Stimulated activated CD8-positive, alpha-beta memory T cell treated with anti-CD3 and anti-CD28 coated beads, Interleukin-15, amount 100 ng/mL, for 1 hour (primary cell): ENCODE results near the gene DNAH10.

Experiments
- DNase-seq: peaks from one replicate; pipeline ENCODE4 v3.0.0-alpha.2; 2020; ENCODE audit warnings: low read depth

Gene DNAH10

DNA sequence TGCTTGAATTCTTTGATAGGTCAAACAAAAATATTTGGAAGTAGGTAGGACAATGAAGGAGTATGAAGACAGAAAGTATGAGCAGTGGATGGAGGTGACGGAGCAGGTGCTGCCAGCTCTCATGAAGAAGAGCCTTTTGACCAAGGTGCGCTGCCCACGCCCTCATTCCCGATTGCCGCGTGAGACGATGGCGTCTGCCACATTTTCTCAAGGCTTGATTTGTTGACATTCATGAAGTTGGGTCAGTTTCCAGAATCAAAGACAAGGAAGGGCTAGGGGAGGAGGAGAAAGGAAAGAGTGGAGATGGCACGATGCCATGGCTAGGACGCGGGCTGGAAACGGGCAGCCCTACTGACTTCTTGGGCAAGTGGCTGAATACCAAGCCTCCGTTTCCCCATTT lies 37.1 kb downstream of the DNAH10 start:
- no peak for DNase-seq

GRCh38 chr12:123801573-123802178 lies 39.6 kb downstream of the DNAH10 start:
- no peak for DNase-seq

DNA sequence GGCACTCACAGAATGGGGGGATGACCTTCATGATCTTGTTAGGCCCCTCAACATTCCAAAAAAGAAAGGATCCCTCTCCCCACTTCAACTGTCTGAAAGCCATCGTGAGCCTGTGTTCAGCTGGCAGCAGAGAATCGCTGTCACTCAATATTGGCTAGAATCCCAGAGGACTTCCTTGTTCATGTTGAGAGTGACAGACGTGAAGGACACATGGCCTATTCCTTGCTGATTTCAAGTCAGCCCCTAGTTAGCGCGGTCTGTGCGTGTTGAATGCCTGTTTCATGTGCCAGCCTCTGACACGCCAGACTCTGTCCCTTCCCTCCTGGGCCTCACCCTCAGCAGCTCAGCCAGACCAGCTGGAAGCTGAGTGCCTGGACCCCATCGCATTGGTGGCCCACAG lies 43.1 kb downstream of the DNAH10 start:
- DNase-seq = no peak

DNA sequence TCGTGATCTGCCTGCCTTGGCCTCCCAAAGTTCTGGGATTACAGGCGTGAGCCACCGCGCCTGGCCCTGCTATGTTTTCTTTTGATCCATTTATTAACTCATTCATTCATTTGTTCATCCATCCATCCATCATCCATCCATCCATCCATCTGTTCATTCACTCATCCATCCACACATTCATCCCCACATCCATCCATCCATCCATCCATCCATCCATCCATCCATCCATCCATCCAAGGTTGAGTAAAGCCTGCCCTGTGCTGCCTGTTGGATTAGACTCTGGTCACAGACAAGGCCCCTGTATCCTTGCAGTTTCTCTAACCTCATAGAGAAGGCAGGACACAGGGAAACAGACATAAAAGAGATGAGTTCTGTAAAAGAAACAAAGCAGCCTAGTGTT lies 44.9 kb downstream of the DNAH10 start:
- DNase-seq = no peak

GRCh38 chr12:123807670-123808069 lies 45.6 kb downstream of the DNAH10 start:
- no peak for DNase-seq

DNA sequence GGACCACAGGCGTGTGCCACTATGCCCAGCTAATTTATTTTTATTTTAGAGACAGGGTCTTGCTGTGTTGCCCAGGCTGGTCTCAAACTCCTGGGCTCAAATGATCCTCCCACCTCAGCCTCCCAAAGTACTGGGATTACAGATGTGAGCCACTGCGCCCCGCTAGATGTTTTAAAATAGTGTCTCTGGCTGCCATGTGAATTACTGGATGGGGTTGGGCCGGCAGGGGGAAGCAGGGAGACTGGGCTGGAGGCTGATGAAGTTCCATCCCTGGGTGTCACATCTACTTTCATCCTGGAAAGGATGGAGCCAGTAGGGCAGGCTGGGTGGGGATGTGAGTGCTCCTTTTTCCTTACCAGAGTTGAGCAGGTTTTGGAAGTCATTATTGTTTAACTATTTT lies 46.1 kb downstream of the DNAH10 start:
- no peak for DNase-seq

DNA sequence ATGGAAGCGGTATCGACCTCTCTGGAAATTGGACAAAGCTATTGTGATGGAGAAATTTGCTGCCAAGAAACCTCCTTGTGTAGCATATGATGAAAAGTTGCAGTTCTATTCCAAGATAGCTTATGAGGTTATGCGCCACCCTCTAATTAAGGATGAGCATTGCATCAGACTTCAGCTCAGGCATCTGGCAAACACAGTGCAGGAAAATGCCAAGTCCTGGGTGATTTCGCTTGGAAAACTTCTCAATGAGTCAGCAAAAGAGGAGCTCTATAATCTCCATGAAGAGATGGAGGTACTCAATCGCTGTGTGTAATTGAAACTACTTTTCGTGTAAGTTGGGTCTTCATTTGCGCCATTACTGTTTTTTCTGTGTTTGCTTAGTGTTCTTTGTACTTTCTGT lies 51.2 kb downstream of the DNAH10 start:
- no peak for DNase-seq

GRCh38 chr12:123815968-123816367 lies 53.9 kb downstream of the DNAH10 start:
- no peak for DNase-seq

DNA sequence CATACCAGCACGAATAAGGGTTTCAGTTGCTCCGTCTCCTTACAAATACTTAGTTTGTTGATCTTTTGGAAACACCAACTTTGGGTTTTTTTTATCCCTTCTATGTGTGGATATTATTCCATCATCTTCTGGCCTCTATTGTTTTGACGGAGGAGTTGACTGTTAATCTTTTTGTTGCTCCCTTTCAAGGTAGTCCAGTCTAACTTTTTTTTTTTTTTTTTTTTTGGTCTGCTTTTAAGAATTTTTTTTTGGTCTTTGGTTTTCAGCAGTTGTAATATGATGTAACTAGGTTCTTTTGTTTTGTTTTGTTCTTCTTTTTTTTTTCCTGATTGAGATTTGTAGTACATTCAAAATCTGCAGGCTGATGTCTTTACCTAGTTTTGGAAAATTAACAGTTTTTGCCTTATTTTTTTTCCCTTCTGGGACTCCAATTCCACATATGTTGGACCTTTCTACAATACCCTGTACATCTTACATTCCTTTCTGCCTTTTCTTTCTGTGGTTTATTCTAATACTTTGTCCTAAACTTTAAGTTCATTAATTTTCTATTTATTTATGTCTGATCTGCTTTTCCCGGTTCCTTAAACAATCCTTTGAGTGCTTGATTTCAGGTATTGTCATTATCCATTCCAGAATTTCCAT lies 54.9 kb downstream of the DNAH10 start:
- DNase-seq = no peak

DNA sequence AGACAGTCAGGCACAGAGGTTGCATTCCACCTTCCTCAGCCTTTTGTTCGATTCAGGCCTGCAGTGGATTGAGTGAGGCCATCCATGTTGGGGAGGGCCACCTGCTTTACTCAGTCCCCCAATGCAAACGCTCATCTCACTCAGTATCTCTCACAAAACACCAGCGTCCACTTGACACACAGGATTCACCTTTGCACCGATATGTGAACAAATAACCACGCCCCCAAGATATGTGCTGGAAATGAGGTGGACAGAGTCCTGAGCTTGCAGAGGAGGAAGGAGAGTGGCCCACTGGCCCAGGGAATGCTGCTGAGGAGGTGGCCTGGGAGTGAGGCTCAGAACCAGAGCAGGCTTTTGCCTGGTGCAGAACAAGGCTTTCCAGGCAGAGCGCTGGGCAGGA lies 60.7 kb downstream of the DNAH10 start:
- DNase-seq = no peak

- no peak for DNase-seq
These were observed 66.0 kb downstream of the DNAH10 start for GRCh38 chr12:123828120-123828519.

DNA sequence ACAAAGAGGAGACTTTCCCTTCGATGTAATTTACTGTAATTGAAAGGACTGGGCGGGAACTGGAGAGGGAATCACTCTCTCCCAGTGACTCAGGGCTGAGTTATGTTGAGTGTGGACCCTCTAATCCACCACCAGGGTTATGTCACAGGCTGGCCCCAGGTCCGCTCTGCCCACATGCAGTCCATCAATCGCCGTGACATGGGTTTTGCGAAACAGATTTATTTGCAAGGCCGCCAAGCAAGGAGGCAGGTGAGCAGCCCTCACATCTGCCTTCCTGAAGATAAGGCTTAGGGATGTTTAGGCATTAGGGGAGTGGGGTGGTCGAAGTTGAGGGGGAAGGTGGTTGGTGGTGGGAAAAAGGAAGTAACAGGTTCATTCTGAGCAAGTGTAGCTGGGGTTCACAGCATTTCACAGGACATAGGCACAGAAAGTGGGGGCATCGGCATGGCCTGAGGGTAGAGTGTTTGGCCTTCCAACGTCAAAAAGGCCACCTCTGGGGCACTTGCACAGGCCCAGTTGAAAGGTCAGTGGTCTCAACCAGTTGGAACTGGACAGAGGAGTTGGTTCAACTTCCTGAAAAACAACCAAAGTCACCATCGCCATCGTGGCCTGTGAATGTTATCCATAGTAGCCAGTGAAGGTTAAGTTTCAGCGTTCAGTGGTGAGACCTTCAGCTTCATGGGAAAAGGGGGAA lies 66.9 kb downstream of the DNAH10 start:
- no peak for DNase-seq

DNA sequence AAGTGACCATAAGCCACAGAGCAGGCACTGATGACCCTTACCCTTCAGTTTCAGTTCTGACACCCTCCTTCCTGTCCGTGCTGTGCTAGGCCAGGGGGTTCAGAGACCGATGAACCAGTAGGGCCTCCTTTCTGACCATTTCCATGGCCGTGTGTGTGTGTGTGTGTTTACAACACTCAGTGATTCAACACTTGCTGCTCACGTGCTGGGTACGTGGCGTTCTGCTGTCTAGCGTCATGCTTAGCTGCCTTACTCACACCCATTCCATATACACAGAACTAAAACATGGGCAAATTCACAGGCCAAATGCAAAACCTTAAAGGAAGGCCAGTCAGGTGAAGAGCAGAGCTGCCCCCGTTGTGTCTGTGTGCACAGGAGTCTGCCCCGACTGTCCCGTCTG lies 67.5 kb downstream of the DNAH10 start:
- DNase-seq = no peak

DNA sequence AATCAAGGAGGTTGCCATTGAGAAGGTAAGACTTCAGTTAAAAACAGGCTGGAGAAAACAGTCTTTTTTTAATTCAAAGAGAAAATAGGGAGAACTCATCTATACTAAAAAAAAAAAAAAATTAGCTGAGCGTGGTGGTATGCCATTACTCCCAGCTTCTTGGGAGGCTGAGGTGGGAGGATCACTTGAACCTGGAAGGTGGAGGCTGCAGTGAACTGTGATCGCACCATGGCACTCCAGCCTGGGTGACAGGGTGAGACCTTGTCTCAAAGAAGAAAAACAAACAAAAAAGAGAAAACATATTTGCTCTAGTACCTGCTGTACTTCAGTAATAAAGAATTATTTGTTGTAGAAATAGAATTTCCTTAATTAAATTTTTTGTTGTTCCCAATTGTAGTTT lies 68.6 kb downstream of the DNAH10 start:
- no peak for DNase-seq

DNA sequence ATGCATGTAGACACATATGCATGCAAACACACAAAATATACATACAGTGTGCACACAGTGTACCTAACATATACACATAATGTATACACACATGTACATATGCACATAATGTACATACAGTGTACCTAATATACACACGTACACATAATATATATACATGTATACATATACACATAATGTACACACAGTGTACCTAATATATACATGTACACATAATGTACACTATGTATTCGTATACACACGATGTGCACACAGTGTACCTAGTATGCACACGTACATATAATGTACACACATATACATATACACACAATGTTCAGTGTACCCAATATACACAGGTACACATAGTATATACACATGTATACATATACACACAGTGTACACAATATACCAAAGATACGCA lies 70.0 kb downstream of the DNAH10 start:
- DNase-seq = no peak

DNA sequence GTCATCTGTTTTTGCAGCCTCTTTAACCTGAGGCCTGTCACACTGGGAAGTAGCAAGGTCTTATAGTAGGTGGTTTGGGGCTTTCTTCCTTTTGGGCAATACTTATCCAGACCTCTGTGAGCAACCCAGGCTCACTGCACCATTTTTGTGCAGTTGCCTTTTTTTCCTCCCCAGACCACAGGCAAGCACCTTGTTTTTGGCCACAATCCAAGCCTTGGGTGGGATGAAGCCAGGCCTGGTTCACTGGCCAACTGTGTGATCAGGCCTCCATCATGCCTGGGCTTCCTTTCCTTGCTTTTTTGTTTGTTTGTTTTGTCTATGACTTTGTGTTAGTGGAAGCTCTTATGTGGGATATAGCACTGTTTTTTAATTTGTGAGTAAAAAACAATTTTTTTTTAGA lies 71.7 kb downstream of the DNAH10 start:
- no peak for DNase-seq

DNA sequence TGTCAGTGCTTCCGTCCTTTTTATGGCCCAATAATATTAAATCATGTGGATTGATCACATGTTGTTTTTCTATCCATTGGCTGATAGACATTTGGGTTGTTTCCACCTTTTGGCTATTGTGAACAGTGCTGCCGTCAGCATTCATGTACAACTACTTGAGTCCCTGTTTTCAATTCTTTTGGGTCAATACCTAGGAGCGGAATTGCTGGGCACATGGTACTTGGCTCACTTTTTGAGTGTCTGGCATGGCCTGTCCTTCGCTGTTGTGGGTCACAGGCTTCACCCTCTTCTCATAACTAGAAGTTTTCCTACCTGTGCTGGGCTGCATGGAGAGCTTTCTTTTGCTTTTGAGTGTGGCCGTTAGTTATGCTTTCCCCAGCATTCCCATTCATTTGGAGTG lies 72.7 kb downstream of the DNAH10 start:
- DNase-seq = no peak

- no peak for DNase-seq
These were observed 74.2 kb downstream of the DNAH10 start for GRCh38 chr12:123836292-123836691.

- DNase-seq = no peak
These were observed 77.7 kb downstream of the DNAH10 start for GRCh38 chr12:123839826-123840225.

DNA sequence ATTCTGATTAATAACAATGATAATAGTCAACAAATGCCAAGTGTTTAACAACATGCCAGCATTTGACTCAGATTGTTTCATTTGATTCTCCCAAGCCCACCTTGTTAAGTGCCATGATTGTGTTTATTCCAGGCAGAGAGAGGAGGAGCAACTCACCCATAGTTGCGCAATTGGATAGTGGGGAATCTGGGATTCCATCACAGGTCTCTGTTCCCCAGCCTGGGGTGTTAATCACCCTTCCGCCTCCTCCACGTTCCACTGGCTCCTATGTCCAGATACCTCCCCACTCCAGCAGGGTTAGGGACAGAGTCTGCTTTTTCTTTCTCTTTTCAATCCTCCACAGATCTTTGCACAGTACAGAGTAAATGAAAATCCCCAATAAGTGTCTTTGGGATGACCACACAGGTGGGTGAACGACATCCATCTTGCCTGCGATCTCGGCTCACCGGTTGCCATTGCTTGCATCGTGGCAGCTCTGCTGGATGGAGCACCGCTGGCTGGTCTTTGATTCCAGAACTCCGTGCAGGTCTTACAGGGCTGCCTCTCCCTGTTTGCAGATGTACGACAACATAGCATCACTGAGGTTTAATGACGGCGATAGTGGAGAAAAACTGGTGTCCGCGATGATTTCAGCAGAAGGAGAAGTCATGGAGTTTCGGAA lies 78.8 kb downstream of the DNAH10 start:
- DNase-seq = no peak

GRCh38 chr12:123843912-123844748 lies 82.0 kb downstream of the DNAH10 start:
- no peak for DNase-seq

DNA sequence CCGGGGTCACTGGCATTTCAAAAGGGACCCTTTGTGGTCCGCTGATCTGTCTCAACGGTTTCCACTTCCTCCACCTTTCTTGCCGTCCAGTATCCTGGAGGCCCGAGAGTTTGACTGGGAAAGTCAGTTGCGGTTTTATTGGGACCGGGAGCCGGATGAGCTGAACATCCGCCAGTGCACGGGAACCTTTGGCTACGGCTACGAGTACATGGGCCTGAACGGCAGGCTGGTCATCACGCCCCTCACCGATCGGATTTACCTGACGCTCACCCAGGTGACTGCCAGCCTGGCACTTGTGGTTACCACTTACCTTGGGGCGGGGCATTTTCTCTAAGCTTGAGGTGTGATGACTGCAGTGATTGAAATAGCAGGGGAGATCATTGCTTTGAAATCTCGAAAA lies 83.8 kb downstream of the DNAH10 start:
- DNase-seq = no peak
